ENCODE data around the gene GPR135. TPM values are rescaled to one million over a fixed set of nuclear protein-coding genes. Genes with fewer than 3 reads are reported as not detected.
A peak's percentile ranks its signal among the peaks of the same experiment; 100 is the strongest.

The GPR135 gene
- total and polyA plus RNA-seq, 2 of the 13 experiments (the other 11 are each of a cell fraction or from before 2014, with no cell fraction given) = 0.46 to 1.3 TPM

DNA sequence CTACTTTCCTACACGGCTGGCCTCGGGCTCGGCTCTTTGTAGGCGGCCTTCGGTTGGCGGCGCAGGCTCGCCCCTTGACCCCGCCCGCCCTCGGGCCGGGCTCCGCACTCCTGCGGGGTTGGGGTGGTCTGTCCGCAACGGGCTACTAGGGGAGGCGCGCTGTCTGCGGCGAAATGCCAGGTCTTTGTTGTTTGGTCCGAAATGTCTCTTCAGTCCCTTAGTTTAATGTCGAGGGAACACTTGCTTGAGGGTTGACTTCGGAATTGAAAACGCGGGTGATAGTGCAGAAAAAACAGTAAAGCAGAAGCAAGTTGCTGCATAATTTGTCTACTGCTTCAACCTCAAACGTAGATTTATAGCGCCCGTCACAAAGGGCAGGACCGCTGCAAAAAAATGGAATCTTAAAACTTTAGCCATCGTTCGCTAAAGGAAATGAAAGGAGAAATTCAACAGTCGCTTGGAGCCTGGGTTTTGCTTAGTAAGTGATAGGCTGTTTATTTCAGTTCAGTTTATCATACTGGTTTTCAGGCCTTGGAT, 19.5 kb upstream of the GPR135 start (continued):
- TF ChIP-seq, protein P1, sequence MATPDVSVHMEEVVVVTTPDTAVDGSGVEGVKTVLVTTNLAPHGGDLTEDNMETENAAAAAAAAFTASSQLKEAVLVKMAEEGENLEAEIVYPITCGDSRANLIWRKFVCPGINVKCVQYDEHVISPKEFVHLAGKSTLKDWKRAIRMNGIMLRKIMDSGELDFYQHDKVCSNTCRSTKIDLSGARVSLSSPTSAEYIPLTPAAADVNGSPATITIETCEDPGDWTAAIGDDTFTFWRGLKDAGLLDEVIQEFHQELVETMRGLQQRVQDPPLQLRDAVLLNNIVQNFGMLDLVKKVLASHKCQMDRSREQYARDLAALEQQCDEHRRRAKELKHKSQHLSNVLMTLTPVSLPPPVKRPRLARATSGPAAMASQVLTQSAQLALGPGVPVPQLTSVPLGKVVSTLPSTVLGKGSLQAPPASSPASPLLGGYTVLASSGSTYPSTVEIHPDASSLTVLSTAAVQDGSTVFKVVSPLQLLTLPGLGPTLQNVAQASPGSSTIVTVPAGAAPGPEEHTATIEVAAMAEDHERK (CRISPR knock-in tag; IDR thresholded peaks at IDR 0.05; ENCODE audit: low read depth) = no peak
- TF ChIP-seq RBAK (CRISPR knock-in tag; IDR thresholded peaks at IDR 0.05) (no peak), SMC3 (IDR thresholded peaks at IDR 0.05; ENCODE audit: low read length) (no peak), RXRA (CRISPR knock-in tag; IDR thresholded peaks at IDR 0.05) (0 out of 2 replicates have a peak, but pooled peaks have one; percentile 2), ZNF24 (IDR thresholded peaks at IDR 0.05) (no peak)
- TF ChIP-seq, protein P2, sequence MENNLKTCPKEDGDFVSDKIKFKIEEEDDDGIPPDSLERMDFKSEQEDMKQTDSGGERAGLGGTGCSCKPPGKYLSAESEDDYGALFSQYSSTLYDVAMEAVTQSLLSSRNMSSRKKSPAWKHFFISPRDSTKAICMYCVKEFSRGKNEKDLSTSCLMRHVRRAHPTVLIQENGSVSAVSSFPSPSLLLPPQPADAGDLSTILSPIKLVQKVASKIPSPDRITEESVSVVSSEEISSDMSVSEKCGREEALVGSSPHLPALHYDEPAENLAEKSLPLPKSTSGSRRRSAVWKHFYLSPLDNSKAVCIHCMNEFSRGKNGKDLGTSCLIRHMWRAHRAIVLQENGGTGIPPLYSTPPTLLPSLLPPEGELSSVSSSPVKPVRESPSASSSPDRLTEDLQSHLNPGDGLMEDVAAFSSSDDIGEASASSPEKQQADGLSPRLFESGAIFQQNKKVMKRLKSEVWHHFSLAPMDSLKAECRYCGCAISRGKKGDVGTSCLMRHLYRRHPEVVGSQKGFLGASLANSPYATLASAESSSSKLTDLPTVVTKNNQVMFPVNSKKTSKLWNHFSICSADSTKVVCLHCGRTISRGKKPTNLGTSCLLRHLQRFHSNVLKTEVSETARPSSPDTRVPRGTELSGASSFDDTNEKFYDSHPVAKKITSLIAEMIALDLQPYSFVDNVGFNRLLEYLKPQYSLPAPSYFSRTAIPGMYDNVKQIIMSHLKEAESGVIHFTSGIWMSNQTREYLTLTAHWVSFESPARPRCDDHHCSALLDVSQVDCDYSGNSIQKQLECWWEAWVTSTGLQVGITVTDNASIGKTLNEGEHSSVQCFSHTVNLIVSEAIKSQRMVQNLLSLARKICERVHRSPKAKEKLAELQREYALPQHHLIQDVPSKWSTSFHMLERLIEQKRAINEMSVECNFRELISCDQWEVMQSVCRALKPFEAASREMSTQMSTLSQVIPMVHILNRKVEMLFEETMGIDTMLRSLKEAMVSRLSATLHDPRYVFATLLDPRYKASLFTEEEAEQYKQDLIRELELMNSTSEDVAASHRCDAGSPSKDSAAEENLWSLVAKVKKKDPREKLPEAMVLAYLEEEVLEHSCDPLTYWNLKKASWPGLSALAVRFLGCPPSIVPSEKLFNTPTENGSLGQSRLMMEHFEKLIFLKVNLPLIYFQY (CRISPR knock-in tag; IDR thresholded peaks at IDR 0.05; ENCODE audit: borderline replicate concordance) = 0 out of 2 replicates have a peak, but pooled peaks have one; percentile 7
- TF ChIP-seq, protein P3, sequence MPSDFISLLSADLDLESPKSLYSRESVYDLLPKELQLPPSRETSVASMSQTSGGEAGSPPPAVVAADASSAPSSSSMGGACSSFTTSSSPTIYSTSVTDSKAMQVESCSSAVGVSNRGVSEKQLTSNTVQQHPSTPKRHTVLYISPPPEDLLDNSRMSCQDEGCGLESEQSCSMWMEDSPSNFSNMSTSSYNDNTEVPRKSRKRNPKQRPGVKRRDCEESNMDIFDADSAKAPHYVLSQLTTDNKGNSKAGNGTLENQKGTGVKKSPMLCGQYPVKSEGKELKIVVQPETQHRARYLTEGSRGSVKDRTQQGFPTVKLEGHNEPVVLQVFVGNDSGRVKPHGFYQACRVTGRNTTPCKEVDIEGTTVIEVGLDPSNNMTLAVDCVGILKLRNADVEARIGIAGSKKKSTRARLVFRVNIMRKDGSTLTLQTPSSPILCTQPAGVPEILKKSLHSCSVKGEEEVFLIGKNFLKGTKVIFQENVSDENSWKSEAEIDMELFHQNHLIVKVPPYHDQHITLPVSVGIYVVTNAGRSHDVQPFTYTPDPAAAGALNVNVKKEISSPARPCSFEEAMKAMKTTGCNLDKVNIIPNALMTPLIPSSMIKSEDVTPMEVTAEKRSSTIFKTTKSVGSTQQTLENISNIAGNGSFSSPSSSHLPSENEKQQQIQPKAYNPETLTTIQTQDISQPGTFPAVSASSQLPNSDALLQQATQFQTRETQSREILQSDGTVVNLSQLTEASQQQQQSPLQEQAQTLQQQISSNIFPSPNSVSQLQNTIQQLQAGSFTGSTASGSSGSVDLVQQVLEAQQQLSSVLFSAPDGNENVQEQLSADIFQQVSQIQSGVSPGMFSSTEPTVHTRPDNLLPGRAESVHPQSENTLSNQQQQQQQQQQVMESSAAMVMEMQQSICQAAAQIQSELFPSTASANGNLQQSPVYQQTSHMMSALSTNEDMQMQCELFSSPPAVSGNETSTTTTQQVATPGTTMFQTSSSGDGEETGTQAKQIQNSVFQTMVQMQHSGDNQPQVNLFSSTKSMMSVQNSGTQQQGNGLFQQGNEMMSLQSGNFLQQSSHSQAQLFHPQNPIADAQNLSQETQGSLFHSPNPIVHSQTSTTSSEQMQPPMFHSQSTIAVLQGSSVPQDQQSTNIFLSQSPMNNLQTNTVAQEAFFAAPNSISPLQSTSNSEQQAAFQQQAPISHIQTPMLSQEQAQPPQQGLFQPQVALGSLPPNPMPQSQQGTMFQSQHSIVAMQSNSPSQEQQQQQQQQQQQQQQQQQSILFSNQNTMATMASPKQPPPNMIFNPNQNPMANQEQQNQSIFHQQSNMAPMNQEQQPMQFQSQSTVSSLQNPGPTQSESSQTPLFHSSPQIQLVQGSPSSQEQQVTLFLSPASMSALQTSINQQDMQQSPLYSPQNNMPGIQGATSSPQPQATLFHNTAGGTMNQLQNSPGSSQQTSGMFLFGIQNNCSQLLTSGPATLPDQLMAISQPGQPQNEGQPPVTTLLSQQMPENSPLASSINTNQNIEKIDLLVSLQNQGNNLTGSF (CRISPR knock-in tag; IDR thresholded peaks at IDR 0.05) = no peak

All from HepG2 (cell line).